CD4-positive, alpha-beta T cell treated with Interleukin-2 at 100 ng/mL for 4 hours (primary cell): ENCODE data around the gene TBL1Y.

ENCODE experiments used
- DNase-seq: peaks from one replicate; pipeline ENCODE4 v3.0.0-alpha.2; 2020; ENCODE audit warnings: low spot score

The TBL1Y gene

DNA sequence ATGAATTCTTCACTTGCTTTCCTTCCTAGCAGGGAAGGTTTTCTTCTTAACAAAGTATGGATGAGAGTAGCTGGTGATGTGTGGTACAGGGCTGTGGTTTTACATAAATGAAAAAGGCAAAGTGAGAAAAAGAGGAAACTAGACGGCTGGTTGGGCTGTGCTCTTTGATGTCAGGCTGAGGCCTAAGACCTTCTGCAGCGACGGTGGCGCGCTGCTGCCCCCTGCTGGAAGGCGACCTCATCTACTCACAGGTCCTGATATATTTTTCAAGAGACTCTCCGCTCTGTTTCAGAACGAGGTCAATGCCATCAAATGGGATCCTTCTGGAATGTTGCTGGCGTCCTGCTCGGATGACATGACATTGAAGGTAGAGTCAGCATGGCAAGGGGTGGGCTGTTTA, 175.1 kb downstream of the TBL1Y start:
- peak; percentile 79 for DNase-seq

DNA sequence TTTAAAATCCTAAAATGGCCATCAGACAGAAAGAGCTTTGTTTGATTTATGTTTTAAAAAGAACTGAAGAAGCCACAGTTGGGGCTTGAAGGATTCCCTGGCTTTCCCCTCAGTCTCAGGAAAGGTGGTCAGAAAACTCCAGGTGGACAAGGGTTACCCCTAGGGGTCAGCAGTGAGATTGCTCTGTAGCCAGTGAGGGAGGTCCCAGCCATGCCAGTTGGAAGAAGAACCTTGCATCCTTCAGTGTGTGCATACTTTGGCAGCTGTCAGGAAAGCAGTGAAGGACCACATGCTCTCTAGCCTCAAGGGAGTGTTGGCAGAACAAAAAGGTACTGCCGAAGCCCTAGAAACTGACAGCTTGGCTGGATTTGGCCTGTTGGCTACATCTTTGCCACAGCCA, 182.3 kb downstream of the TBL1Y start:
- no peak for DNase-seq

DNA sequence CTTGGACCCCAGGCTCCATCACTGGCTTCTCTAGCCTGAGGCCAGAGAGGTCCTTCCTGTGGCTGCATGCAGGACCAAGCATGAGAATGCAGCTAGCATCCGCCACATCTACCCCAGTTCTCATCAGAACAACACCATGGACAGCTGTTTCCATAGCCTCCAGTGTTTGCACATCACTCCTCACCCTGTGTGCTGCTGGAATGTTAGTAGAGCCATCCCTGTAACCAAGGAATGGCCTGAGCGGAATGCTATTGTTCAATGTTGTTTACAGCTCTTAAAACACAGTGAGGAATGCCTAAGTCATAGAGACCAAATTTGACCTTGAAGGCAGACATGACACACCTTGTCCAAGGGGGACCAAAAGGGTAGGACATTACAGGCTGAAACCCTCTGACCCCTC, 183.9 kb downstream of the TBL1Y start:
- no peak for DNase-seq

DNA sequence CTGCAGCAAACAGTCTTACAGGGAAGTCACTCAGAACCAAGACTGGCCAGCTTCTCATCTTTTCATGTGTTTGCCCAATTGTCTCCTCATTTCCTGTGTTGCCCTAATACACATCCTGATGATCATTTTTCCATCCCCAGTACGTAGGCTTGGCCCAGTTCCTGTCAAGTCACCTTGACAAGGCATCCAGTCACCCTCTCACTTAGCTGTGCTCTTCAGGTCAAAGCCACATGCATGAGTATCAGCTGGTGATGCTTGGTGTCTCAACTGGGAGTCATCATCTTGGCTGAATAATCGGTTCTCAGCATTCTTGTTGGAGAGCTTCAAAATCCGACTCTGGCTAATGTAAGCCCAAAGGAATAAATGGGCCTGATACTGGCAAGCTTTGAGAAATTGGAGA, 186.5 kb downstream of the TBL1Y start:
- no peak for DNase-seq

DNA sequence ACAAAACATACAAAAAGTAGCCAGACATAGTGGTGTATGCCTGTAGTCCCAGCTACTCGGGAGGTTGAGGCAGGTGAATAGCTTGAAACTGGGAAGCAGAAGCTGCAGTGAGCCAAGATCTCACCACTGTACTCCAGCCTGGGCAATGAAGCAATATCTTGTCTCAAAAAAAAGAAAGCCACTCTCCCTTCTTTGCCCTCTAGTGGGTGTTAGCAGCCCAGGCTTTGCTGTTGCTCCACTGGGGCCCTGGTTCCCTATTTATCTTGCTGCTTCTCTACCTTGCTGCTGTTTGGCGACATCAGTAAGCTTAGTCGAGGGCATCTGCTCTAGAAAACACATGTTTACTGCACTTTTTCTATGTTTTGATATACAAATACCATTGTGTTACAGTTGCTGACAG, 189.2 kb downstream of the TBL1Y start:
- peak; percentile 26 for DNase-seq

DNA sequence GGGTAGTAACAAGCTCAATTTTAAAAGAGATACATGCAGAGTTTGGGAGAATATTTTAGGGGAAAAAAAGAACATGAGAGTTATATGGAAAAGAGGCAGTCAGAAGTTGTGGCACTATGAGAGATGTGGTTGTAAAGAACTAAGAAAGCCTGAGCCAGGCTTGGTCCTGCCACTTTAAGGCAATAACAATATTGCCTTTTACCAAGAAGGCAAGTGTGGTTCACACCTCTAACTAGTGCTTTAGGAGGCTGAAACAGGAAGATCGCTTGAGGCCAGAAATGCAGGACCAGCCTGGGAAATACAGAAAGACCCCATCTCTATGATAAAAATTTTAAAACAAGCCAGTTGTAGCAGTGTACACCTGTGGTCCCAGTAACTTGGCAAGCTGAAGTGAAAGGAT, 192.2 kb downstream of the TBL1Y start:
- DNase-seq: no peak

DNA sequence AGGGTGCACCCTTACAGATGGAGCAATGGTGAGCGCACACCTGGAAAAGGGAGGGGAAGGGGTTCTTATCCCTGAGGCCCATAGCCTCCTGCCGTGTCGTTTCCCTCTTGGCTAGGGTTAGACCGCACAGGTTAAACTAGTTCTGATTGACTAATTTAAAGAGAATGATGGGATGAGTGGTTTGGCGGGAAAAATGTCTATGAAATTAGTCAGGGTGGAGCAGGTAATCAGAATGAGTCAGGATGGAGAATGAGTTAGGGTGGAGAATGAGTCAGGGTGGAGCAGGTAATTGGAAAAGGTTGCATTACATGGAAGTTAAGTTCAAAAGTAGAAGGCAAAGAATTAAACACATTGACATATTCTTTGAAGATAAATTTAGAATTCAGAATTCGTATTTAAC, 196.7 kb downstream of the TBL1Y start:
- DNase-seq: no peak

DNA sequence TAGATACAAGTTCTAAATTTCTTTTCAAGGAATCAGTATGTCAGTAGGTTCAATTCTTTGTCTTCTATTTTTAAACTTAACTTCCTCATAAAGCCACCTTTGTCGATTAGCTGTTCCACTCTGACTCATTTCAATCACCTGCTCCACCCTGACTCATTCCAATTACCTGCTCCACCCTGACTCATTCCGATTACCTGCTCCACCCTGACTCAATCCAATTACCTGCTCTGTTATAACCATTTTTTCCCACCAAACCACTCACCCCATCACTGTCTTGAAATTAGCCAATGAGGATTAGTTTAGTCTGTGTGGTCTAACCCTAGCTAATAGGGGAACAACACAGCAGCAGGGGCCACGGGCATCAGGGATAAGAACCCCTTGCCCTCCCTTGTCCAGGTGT, 199.6 kb downstream of the TBL1Y start:
- no peak for DNase-seq

DNA sequence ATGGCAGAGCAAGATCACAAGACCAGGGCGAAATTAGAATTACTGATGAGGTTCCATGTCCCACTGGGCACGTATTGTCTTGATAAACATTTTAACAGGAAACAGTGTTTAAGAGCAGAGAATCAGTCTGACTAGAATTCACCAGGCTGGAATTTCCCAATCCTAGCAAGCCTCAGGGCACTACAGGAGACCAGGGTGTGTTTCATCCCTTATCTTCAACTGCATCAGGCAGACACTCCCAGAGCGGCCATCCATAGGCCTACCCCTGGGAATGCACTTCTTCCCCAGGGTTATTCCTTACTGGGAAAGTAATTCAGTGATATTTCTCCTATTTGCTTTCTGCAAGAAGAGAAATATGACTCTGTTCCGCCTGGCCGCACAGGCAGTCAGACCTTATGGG, 205.4 kb downstream of the TBL1Y start:
- DNase-seq: no peak

DNA sequence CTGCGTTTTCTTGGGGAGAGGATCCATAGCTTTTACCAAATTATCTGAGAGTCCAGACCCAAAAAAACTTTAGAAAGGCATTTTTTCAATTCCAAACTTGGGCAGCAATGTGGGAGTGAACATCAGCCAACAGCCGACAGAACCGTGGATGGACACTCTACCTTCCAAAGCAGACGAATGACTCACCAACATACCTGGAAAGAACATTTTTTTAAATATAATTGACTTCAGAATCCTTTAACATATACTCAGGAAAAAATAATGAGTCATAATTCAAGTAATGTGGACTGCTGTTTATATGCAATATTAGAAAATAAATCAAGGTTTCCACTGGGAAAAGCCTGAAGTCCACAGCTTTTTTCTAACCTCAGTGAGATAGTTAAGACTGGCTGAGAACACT, 211.7 kb downstream of the TBL1Y start:
- no peak for DNase-seq

DNA sequence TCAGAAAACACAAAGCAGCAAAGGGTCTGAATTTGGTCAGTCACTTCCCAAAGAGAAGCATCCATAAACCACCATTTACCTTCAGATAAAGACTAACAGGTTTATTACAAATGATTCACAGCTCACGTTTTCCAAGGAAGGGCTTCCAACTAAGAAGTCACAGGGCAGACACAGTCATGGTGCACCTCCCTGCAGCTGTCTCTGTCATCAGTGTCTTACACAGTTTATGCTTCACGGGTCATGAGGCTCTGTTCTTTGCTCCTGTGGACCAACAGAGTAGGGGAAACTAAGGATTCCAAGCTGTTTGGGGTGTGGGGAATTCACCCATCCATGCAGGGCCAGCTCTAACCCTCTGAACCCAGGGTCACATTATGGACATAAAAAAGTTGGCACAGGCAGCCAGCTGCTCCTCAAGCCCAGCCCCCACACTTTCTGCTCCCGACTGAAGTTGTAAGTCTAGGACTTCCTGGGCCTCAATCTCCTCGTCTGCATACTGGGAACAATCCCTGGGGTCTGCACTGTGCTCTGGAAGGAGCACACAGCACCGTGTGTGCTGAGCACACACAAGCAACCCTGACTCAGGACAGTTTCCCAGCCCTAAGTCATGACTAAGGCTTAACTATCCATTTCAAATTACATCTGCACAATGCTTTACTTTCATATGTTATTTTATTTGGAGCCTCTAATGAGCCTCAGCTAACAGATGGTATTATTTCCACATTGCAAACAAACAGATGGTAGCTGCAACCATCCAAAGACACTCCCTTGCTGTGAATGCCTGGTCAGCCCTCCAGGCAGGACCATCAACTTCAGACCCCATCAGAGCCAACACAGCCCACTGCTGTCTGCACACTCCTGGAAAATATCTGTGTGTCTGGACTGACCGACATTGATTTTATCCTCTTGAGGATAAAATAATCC, 214.9 kb downstream of the TBL1Y start:
- no peak for DNase-seq

DNA sequence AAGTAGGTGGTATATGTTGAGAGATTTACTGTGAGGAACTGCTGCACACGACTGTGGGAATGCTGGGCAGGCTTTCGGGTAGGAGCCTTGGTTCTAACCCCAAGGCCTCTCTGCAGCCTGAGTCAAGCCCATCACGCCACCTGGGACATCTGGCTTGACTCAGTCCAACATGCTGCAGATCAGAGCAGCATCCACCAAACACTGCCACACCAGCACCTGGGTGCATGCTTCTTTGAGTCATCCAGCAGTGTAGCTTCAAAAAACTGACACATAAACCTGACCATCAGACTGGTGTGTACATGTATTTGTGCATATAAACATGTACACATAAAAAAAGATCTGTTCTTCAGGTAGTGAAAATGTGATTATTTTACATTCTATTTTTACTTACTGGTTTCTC, 217.7 kb downstream of the TBL1Y start:
- DNase-seq: no peak
